Esophagus squamous epithelium (tissue), 4 donors: ENCODE measurements around the gene WSCD1.

Source experiments
- CTCF ChIP-seq, 6 experiments: fragments of 450-650 bp in 4 of 6; fragments of 200-600 bp in 2 of 6; sonication (generic) in 2 of 6; IDR thresholded peaks; one replicate each; pipeline ENCODE4 v1.5.1; 2016 to 2019; ENCODE audit warnings: antibody characterized with exemption in 6 of 6, mild to moderate bottlenecking in 4 of 6, moderate library complexity in 4 of 6
- POLR2A ChIP-seq, 4 donors: fragments of 450-650 bp; IDR thresholded peaks; one replicate each; pipeline ENCODE4 v1.6.1; 2017; ENCODE audit warnings: antibody characterized with exemption in 4 of 4, mild to moderate bottlenecking in 4 of 4, moderate library complexity in 3 of 4

DNA sequence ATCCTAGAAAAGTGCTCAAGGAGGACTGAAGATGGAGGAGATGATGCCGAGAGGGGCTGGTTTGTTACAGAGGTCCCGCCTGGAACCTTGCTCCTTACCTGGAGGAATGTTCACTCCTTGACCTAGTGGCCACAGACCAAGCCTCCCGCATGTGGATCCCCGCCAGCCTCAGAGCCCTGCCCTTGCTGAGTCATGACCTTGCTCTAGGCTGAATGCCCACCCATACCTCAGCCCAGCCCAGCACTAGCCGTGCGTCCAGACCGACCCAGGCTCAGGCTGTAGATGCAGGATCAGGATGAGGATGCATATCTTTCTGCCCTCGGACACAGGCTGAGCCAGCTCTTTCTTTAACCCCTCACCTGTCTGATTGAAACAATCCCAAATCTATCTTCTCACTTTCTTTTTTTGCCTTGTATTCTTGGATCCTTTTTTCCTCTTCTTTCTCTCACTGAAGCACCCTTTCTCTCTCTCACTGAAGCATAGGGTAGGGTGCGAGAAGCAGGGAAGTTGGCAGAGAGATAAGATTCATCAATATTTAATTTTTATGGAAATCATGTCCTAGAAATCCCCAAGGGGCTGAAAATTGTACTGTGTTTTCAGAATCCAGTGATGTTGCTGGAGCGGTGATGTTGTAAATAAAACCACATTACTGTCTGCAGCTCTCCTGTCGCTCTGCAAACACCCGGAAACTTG is 34.9 kb downstream of the WSCD1 start:
- no peak for TF ChIP-seq CTCF (IDR thresholded peaks at IDR 0.05)
- no peak for TF ChIP-seq POLR2A (IDR thresholded peaks at IDR 0.05)
